Smooth muscle cell of the brain vasculature (primary cell): ENCODE results near the gene PSMC3.

Source experiments
- DNase-seq: peaks from one replicate; pipeline ENCODE4 v3.0.0-alpha.2; 2012; ENCODE audit warnings: low read depth, low spot score

The PSMC3 gene

DNA sequence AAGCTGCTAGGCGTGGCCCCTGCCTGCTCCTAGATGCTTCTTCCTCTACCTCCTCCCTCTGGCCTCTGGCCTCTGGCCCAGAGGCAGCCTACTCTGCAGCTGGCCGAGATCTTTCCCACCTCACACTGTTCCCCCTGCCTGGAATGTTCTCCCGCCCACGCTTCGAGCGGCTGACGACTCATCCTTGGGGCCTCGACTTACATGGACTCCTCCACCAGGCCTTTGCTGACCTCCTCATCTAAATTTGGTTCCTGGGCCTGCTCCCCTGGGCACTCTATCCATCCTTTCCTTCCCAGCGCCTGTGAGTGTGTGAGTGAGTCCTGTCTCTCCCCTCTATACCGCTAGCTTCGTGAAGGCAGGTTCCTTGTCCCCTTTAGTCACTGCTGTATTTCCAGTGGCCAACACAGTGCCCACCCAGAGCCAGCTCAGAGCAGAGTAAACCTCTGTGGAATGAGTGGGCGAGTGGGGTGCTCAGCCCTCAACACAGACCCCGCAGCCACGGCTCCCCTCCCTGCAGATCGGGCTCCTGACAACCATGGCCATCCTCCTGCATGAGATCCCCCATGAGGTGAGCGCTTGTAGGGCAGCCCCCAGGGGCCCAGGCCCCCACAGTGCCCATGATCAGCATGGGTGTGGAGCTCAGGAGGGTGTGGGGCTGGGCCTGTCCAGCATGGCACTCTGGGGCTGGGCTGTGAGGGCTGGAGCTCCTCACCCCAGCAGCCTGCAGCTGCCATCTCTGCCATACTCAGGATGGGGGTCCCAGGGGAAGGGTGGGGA, 12.1 kb downstream of the PSMC3 start:
- DNase-seq: no peak

DNA sequence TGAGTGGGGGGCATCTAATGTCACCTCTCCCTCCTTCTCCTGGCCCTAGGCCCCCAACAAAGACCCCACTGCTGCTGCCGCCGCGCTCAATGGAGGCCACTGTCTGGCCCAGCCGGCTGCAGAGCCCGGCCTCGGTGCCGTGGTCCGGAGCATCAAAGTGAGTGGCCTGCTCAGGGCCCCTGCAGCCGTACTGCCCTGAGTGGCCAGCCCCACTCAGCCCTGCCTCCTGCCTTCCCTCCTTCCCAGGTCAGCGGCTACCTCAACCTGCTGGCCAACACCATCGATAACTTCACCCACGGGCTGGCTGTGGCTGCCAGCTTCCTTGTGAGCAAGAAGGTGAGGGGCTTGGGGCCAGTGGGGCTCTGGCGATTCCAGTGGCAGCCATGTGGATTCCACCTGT, 12.9 kb downstream of the PSMC3 start:
- no peak for DNase-seq

DNA sequence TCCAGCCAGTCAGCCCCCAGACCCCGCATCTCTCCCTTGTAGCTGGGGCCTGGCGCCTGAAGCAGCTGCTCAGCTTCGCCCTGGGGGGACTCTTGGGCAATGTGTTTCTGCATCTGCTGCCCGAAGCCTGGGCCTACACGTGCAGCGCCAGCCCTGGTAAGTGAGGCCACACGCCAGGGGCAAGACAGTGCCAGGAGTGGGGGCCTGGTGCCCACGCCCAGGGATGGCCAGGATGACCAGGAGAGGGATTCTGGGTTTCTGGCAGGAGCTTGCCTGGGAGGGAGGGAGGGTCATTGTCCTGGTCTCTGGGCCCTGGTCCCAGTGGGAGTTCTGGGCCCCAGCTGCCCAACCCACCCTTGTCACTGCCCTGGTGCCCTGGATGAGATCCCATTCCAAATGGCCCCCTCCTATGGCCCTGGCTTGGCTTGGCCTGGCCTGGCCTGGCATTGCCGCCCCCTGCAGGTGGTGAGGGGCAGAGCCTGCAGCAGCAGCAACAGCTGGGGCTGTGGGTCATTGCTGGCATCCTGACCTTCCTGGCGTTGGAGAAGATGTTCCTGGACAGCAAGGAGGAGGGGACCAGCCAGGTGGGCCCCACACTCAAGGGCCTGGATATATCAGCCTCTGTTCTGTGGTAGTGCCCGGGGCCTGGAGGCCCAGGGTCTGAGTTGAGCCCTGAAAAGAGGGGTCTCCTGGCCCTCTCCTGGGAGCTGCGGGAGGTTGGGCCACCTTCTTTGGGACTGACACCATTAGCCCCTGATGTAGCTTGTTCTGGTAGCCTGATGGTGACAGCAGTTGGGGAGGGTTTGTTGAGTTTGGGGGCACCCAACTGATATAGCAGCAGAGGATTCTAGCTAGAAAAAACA, 14.1 kb downstream of the PSMC3 start:
- no peak for DNase-seq

DNA sequence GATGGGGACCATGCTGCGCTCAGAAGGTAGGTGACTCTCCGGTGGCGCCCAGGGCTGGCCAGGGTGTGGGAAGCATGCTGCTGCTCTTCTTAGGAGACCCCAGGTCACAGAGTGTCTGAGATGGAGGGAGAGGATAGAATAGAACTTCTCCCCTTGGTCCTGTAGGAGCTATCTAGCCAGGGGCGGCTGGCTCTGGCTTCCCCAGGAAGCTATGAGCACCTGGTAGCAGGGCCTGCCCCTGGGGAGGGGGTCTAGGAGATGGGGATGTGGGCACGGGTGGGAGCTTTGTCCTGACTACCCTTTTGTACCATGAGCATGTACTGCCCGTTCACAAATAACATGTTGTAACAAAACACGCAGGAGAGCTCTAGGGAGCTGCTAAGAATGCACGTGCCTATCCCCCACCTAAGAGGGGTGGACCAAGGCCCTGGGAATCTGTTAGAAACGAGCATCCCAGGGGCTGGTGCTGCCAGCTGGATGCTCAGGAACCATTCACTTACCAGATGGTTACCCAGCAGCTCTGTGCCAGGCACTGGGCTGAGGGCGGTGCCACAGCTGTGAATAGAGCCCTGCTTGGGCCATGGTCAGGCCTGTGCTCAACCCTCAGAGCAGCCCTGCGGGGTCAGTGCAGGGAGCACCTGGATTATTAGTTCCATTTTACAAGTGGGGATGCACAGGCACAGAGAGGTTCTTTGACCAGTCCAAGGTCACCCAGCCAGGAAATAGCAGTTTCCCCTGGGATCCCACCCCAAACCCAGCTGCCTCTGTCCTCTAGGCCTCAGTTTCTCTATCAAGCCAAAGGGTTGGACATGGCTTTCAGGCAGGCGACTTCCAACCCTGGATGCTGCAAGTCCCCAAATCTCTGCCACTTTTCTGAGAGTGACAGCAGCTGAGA, 15.6 kb downstream of the PSMC3 start:
- DNase-seq: no peak

DNA sequence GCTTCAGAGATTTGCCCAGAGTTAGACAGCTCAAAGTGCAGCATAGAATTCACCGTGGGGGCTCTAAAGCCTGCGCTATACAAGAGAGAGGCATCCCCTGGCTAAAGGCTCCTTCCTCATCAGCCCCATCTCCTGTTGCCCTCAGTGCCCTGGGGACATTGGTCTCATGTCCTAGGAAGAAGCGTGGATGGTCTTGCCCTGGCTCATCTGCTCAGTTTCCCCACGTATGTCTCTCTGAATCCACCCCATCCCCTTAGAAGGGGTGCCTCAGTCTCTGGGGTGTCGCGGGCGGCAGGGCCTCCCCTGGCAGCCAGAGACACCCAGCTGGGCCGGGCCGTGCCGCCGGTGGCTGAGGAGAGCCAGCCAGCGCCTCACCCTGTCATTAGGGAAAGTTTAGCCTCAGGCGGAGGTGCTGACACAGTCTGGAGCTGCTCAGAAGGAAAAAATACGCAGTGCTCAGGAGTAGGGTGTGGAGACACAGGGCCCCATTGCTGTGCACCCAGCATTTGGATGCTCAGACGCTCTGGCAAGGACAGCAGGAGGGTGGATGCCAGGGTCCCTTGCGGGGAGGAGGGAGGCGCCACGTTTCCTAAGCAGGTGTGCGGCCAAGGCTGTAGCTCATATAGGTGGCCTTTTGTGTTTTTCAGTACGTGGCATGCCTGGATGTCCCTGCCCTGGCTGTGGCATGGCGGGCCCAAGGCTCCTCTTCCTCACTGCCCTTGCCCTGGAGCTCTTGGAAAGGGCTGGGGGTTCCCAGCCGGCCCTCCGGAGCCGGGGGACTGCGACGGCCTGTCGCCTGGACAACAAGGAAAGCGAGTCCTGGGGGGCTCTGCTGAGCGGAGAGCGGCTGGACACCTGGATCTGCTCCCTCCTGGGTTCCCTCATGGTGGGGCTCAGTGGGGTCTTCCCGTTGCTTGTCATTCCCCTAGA, 16.5 kb downstream of the PSMC3 start:
- no peak for DNase-seq

DNA sequence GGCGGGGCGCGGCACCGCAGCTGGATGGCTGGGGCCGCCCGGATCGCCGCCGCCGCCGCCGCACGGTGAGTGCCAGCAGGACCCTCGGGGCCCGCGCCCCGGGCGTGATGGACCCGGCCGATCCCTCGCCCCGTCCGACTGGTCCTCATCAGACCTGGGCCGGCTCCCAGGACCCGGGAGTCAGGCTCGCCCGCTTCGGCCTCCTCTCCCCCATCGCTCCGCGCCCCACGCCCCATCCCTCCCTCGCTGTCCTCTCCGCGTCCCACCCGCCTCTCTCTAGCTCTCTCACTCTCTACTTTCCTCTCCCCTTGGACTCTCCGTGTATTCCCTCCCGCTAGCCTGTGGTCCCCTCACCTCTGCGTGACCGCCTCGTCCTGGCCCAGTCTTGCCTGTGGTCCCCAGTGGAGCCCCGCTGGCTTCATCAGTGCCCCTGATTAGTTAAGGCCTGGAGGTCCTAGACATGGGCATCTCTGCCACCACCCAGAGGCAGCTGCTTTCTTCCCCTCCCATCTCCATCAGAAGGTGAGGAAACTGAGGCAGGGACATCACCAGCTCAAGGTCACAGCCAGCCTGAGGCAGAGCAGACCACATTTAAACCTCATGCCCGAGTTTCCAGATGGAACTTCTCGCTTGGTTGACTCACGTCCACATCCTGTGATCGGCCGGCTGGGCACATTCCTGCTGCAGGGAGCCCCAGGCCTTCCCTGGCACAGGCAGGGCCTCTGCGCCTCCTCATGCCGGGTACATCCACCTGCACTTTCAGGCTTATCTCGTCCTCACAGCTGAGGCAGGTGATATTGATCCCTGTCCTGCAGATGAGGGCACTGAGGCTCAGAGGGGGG, 17.4 kb downstream of the PSMC3 start:
- no peak for DNase-seq

DNA sequence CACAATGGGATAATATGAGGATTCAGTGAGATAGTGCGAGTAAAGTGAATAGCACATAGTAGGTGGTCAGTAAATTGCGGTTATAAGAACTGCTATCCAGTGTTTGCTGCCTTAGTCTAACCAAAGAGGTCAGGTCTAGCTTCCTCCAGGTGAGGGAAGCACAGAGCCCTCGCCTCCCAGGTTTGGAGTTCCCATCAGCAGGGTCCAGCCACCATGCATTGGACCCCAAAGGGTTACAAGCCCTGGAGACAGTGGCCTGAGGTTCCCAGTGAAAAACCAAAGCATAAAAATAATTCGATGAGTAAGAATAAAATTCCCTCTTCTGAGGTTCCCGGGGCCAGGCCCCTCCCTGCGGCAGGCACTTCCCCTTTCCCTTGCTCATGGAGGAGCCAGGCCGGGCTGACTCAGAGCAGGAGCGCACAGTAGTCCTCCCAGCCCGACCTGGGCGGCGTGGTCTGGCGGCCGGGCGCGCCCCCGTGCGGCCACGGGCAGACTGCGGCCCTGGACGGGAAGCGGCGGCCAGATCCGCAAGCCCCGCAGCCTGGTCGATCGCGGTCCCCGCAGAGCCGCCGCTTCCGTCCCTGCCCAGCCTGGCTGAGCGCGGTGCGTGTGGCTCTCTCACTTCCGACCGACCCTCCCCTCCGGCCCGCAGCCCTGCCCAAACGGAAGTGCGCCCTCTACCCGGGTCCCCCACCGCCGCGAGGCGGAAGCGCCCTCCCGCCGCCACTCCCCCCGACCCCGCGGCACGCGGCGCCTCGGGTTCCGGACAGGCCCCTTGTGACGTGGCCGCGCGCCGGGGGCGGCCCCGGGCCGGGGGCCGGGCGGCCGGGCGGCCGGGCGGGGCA, 18.3 kb downstream of the PSMC3 start, which contains the start of gene SLC39A13:
SLC39A13 (plus strand) TSS at position 845 of the 845 bp plus-strand sequence. CDS start 1,505 bp downstream, outside the sequence.
- peak; percentile 88 for DNase-seq

DNA sequence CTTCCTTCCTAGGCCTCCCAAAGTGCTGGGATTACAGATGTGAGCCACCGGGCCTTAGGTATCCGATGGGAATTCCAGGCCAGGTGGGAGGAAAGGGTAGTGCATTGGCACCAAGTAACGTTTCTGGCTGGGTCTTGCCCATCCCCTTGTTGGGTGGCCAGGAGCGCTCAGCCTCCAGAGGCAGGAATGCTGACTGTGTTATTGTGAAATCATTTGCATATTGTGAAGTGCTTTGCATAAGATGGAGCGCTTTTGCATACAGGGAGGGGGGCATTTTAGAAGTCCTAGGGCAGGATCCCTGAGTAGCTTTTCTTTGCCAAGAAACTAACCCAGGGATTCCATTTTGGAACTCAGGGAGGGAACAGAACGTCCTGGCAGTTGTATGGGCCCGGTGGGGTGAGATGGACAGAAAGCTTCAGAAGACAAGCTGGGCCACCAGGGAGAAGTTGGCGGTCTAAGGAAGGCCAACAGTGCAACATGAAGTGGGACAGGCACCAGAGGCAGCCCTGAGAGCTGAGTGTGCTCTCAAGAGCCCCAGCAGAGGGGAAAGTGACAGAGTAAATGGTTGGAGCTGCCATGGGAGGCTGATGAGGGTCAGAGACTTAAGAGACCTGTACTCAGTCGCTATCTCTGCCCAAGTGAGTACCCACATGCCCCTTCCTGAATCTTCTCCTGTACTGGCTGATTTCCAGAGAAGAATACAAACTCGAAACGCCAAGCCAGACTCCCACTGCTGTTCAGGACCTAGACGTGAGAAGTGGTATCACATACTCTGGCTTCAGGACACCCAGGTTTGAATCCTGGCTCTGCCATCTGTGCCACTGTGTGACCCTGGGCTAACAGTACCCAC, 19.1 kb downstream of the PSMC3 start:
- no peak for DNase-seq

DNA sequence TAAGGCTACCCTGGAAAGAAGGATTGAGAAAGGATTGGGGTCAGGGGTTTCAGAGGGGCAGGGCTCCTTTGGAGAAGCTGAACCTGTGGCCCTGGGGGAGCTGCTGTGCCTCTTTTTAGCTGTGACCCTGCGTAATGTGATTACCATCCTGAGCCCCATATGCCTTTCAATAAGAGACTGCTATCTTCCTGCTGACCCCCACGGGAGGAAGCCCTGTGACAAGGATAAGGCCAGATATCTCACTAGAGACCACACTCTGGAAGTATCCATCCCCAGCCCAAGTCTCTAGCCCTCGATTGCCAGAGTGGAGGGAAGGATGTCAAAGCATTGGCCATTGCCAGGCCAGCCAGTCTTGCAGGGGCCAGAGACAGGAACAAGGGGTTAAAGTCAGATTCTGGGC, 22.7 kb downstream of the PSMC3 start:
- DNase-seq: no peak

DNA sequence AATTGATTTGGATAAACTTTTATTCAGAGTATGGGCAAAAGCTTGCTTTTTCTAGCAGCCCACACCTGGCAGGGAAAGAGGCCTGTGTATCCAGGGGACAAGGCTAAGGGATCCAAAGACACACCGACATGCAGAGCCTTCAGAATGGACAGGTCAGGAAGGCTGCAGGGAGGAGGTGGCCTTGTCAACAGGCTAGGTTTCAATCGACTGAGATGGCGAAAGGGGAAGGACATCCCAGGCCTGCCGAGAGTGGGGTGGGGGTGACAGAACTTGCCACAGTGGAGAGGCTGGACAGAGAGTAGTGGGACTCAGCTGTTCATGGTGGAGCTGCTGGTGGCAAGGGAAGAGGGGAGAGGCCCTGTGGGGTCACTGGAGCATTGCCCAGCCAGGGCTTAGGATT, 23.1 kb downstream of the PSMC3 start:
- no peak for DNase-seq

DNA sequence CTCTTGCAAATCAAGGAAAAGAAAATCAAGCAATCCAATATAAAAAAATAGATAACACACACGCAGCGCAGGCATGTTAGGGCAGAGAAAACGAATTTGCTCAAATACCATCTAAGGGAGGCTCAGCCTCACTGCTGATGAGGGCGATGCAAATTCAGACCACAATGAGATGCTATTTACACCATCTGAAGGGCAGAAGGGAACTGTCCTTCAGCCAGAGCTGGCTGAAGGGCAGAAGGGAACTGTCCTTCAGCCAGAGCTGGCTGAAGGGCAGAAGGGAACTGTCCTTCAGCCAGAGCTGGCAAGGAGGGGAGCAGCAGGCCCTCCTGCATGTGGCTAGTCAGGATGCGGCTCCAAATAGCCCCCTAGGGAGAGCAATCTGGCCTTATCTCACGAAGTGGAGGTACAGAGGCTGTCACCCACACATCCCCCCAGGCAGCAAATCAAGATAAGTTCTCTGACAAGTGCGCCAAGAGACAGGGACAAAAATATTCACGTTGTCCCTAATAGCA, 25.4 kb downstream of the PSMC3 start:
- DNase-seq: no peak

DNA sequence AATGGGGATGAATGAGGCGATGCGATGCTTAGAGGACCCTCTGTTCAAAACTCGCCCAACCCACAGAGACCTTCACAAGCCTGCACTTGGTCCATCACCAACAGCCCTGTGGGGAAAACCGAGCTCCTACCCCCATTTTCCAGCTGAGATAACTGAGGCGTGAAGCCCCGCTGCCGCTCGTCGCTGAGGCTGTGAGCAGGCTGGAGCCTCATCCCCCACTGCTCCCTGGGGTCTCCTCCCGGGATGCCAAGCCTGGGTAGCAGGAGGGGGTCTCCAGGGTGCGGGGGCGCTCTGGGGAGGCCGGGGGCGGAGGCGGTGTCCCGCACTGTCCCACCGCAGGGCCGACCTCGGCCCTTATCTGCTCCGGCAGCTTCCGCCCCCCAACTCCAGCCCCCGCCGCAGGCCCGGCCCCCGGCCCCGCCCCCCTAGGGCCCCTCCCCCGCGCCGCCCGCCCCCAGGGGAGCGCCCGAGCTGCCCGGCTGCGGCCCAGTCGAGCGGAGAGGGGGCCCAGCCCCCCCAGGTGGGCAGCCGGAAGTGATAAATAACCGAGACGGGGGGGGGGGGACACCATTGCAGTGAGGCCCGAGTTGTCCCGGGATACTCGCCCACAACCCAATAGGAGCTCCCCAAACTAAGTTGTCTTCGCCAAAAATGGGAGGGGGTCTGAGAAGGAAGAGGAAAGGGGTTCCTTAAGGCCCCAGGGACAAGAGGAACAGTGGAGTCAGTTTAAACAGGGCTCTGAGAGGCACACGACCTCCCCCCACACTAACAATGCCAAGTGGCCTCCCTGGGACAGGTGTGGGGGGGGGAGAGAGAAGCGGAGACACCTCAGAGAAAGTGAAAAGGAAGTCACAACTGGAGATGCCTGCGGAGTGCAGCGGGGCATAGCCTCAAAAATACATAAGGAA, 26.1 kb downstream of the PSMC3 start:
- DNase-seq: no peak

DNA sequence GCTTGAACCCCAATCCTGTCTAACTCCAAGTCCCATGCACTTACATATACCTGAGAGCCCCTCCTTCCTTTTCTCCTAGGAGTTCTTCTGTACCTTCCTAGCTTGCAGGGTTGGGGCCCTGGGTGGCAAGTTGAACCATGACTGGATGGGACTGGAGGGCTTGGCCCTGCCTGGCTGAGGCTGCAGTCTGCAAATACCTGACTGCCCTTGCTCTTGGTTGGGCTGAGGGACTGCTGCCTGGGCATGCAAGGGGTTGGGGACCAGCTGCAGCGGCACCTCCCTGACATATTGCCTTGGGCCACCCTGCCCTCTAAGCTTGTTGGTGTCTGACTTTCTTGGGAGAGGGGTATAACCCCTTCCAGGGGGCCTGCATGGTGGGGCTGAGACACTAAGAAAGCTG, 27.7 kb downstream of the PSMC3 start:
- no peak for DNase-seq

DNA sequence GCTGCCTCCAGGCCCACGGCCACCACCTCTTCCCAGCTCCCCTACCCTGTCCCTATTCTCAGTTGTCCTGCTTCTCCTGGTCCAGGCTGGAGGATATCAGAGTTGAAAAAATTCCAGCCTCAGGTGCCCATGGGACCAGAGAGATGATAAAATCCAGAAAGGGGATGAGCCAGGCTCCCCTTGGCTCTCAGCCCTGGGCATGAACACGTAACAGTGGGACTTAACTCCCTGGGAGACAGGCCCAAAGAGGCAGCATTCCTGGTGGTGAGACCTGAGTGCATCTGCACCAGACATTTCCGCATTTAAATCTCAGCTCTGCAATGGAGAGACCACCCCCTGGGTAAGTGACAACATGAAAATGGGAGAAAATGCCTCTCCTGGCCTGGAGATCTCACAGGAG, 28.2 kb downstream of the PSMC3 start:
- no peak for DNase-seq

DNA sequence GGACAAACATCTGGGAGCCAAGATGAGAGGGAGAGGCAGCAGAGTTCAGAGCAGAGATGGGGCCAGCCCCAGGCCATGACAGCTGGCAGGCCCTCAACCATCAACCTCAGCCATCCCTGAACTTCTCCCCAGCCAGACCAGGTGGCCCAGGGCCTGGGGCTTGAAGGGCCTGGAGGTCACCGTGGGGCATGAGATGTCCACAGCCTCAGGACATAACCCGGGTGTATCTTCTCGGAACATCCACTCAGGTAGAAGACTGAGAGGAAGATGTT, 30.3 kb downstream of the PSMC3 start:
- DNase-seq: no peak

DNA sequence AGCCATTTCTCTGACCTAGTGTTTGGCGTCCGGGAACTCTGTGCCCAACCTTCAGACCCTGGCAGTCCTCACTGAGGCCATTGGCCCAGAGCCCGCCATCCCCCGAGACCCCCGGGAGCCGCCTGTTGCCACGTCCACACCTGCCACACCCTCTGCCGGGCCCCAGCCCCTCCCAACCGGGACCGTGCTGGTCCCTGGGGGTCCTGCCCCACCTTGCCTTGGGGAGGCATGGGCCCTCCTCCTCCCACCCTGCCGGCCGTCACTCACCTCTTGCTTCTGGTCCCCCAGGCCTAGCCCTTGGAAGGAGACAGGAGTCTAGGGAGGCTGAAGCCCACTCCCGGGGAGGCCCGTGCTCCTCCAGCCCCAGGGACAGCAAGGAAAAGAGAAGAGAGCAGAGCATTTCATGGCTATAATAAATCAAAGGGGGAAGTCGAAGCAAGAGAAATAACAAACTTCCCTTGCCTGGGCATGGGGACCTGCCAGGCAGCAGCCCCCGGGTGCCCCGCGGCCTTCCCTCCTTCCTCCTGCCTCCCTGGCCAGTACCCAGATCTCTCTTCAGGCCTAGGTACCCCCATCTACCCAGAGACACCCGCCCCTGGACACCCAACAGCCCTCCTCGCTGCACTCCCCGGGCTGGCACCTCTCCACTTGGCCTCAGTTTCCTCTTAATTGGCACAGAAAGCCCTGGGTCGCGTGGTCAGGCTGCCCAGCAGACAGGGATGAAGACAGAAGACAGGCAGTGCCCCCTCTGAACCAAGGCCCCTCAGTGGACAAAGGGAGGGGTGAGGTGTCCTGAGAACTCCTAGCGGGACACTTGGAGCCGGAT, 30.8 kb downstream of the PSMC3 start:
- DNase-seq: no peak
